VCaP (cell line): ENCODE results near the gene MAGI3.

Experiments
- H3K27ac ChIP-seq: fragments of 450-650 bp; 2 replicates; pipeline ENCODE4 v1.5.1; 2017
- CTCF ChIP-seq: fragments of 450-650 bp; conservative IDR thresholded peaks from 2 replicates; pipeline ENCODE4 v1.5.1; 2017; ENCODE audit warnings: mild to moderate bottlenecking, moderate library complexity

The MAGI3 gene

DNA sequence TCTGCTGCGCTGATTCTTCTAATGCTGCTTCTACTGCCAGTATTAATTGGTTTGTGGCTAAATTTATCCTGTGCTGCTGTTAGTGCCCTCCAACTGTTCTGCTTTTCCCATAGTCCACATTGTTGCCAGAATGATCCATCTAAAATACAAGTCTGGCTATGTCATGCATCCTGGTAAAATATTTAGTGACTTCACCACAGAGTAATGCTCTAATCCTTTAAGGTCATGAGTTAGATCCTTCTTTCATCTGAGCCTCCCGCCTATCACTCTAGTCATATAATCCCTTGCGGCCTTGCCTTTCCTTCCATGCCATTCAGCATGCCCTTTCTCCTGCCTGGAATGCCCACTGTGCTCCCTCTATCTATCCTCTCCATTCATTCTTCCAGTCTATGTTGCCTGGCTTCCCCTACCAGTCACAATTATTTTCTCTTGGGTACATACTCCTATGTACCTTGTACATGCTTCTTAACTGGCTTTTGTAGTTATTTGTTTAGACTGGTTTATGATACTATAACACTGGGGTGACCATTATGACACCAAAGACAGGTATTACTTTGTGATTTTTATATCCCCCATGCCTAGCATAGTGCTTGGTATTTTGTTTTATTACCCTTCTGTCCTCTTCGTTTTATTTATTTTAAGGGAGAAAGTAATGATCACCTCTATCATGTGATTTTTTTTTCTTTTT is 144.0 kb downstream of the MAGI3 start:
- no peak for TF ChIP-seq CTCF
- peak overlapping the region; percentile 50 for H3K27ac ChIP-seq

- TF ChIP-seq CTCF = no peak
- H3K27ac ChIP-seq = peak overlapping the region; percentile 50
Observed at GRCh38 chr1:113534875-113535274, 144.6 kb downstream of the MAGI3 start.

- no peak for TF ChIP-seq CTCF
- no peak overlapping the region for H3K27ac ChIP-seq
Observed at GRCh38 chr1:113536182-113536780, 146.0 kb downstream of the MAGI3 start.

DNA sequence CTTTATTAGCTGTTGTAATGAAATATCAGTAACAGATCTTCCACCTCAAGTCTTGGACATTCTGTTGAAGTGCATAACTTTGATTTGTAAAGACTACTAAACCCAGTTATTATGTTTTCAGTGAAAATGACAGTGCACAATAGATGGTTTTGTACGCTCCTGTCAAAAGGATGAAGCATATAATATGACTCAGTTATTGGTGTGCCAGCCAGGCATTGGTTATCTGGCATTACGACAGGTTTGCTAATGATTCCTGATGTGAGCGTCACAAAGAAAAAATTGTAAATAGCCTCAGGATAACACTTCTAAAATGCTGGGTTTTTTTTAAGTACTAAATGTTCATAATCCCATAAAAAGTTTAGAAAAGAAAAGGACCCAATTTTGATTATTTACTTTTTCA is 147.9 kb downstream of the MAGI3 start:
- TF ChIP-seq CTCF = no peak
- H3K27ac ChIP-seq = no peak overlapping the region

GRCh38 chr1:113540335-113540734 is 150.0 kb downstream of the MAGI3 start:
- H3K27ac ChIP-seq = no peak overlapping the region
- no peak for TF ChIP-seq CTCF

DNA sequence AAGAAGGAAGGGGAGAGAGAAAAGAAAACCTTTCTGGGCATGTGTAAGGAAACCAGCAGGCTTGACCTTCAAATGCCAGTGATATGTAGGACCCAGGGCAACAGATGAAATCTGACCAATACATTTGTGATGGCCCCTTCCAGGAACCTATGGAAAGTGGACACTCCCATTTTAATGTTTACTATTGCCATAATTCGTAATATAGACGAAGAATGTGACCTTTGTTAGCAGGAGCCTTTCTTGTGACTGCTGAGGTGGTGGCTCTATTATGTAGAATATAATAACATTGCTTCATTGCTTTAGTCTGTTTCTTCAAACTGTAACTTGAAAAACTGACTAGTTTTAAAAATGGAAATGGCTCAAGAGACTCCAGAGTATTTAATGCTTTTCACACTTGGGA is 150.8 kb downstream of the MAGI3 start:
- TF ChIP-seq CTCF = no peak
- no peak overlapping the region for H3K27ac ChIP-seq

- TF ChIP-seq CTCF = no peak
- H3K27ac ChIP-seq = no peak overlapping the region
Observed at GRCh38 chr1:113542221-113542701, 151.9 kb downstream of the MAGI3 start.
